ENCODE data around the gene VPS54.
"Not testable (repeated sequence)": the region's sequence is repeated elsewhere in the genome, so short reads cannot be mapped to it uniquely, and the experiment has no call there.

The VPS54 gene

GRCh38 chr2:64021578-64021977 is 2.4 kb upstream of the VPS54 start:
- no peak for DNase-seq

DNA sequence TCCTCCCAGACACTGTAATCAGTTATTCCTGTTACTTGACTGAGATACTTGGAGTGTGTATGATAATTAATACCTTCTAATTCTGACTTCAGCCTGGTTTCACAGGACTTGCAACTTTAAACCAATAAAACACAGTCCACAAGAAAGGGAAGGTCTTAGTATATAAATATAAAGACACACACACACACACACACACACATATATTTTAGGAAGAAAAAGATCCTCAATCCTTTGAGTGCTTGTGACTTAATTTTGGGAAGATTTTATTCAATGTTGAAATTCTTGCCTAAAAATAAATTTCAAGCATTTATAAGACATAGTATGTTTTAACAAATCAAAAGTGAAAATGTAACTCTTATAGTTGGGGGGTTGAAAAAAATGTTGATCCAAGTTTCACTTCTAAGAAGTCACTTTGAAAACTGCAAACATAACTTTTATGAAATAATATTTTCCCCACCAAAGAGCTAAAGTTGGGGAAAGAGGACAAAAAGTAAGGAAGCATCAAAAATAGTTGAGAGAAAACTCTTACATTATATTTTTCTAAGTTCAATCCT is 824 bp upstream of the VPS54 start:
- DNase-seq = no peak

DNA sequence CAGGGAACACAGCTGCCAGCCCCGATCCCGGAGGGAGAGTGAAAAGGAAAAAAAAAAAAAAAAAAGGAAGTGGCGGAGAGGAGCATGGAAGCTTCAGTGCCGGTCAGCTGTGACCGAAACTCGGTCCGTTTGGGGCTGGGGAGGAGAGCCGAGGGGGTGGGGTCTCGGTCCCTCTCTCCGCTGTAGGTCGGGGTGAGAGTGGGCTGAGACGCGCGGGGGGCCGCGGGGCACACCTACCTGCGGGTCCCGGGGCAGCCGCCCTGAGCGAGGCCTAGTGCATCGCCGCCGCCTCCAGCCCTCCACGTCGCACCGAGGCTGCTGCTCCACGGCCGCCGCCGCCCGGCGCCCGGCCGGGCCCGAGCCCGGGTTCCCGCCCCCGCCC is 536 bp downstream of the VPS54 start:
- DNase-seq = peak; percentile 46 to 82

GRCh38 chr2:64017811-64018700 is 1.2 kb downstream of the VPS54 start:
- peak; percentile 46 to 56 for DNase-seq

DNA sequence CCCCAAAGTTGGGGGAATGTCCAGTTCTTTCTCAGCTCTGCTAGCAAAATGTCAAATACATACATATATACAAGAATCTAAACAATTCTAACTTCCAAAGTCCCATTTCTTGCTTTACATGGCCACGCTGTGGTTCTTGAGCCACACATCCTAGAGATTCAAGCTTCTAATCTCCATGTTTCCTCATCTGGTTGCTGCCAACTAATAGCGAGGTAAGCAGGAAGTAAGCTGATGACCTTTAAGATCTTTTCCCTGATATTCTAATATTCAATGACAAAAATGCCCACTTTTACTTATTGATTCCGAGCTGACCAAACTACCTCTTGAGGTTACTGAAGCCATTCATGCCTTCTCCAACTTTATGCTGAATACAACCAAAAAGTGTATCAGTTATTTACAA is 3.3 kb downstream of the VPS54 start:
- no peak for DNase-seq

DNA sequence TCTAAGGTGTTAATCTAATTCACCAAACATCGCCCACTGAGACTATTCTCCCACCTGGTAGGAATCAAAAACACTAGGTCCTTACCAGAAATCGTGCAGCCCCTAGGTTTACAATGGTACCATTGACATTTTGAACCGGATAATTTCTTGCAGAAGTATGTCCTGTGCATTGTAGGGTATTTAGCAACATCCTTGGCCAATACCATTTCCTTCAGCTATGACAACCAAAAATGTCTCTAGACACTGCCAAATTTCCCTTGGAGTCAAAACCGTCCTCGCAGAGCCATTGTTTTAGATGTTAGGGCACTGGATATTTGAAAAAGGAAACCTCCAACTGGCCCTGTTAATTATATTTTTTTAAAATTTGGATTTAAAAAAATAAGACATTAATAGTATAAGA is 3.8 kb downstream of the VPS54 start:
- DNase-seq = no peak

- no peak for DNase-seq
Measured at GRCh38 chr2:64014628-64015027, 4.6 kb downstream of the VPS54 start.

DNA sequence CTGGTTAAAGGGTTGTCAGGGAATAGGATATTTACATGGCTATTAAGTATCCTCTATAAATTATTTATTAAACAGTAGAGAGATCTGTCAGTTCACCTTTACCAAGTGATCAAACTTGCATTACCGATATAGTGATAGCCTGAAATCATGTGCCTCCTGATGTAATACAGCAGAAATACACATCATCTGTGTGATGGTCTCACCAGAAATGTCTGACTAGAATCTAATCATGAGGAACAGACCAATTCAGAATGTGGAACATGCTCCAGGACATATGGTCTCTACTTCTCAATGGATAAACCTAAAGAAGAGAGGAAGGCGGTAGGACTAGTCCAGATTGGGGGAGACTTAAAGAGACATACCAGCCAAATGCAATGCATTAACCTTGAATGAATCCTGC is 6.2 kb downstream of the VPS54 start:
- DNase-seq = no peak

DNA sequence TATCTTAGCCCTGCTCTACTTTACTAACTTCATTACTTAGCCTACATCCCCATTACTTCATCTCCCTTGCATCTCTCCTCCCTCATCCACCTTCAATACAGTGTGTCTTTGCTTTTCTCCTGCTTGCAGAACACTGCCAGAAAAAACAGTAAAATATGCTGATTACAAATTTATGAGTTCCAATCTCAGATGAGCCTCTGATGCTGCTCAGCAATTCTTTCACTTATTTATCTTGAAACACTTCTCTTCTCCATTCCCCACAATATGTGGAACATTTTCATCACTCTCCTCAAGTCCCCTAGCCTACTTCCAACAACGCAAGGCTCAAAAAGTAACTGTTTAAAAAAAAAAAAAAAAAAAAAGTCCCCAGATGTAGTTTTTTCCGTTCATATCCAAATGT is 7.1 kb downstream of the VPS54 start:
- DNase-seq = no peak

GRCh38 chr2:64008434-64009009 is 10.7 kb downstream of the VPS54 start:
- DNase-seq = no peak

GRCh38 chr2:64007924-64008323 is 11.3 kb downstream of the VPS54 start:
- no peak for DNase-seq

- DNase-seq = no peak
Measured at GRCh38 chr2:64005707-64006356, 13.4 kb downstream of the VPS54 start.

DNA sequence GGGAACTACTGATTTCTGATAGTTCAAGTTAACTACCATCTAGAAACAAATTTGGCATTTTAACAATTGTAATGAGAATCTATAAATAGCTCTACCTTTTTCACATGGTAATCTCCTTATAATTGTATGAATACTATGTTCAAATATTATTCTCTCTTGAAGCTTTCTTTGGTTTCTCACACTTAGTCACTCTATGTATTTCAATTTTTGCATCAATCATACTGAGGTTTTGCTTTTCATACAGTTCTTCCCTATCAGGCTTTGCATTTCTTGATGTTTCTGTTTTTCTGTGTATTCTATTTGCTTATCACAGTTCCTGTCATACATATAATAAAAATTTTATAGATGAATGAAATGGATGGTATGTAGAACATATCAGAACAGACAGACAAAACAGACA is 16.0 kb downstream of the VPS54 start:
- no peak for DNase-seq

GRCh38 chr2:64001382-64002101 is 17.7 kb downstream of the VPS54 start:
- no peak for DNase-seq

GRCh38 chr2:64000630-64001381 is 18.4 kb downstream of the VPS54 start:
- DNase-seq = no peak

GRCh38 chr2:63999049-63999448 is 20.2 kb downstream of the VPS54 start:
- DNase-seq = no peak

DNA sequence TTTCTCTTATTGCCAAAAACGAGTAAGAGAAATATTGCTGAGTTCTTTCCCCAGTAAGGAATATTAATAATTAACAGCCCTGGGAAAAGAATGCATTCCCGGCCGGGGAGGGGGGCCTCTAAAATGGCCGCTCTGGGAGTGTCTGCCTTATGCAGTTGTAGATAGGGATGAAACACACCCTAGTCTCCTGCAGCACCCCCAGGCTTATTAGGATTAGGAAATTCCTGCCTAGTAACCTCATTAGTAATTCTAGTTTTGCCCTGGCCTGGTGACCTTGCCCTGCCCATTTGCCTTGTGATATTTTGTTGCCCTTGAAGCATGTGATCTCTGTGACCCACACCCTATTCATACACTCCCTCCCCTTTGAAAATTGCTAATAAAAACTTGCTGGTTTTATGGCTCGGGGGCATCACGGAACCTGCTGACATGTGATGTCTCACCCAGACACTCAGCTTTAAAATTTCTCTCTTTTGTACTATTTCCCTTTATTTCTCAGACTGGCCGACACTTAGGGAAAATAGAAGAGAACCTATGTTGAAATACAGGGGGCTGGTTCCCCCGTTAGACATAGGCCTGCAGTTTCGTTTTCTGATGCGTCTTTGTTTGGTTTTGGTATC is 22.5 kb downstream of the VPS54 start:
- DNase-seq = not testable (repeated sequence)

- not testable (repeated sequence) for DNase-seq
Measured at GRCh38 chr2:63994329-63995070, 24.7 kb downstream of the VPS54 start.

- no peak for DNase-seq
Measured at GRCh38 chr2:63993871-63994270, 25.4 kb downstream of the VPS54 start.

GRCh38 chr2:63993130-63993584 is 26.1 kb downstream of the VPS54 start:
- not testable (repeated sequence) for DNase-seq
